ENCODE results near the gene ALG10.
"Not testable (repeated sequence)": the region's sequence is repeated elsewhere in the genome, so short reads cannot be mapped to it uniquely, and the experiment has no call there.

- TF ChIP-seq, protein P1, sequence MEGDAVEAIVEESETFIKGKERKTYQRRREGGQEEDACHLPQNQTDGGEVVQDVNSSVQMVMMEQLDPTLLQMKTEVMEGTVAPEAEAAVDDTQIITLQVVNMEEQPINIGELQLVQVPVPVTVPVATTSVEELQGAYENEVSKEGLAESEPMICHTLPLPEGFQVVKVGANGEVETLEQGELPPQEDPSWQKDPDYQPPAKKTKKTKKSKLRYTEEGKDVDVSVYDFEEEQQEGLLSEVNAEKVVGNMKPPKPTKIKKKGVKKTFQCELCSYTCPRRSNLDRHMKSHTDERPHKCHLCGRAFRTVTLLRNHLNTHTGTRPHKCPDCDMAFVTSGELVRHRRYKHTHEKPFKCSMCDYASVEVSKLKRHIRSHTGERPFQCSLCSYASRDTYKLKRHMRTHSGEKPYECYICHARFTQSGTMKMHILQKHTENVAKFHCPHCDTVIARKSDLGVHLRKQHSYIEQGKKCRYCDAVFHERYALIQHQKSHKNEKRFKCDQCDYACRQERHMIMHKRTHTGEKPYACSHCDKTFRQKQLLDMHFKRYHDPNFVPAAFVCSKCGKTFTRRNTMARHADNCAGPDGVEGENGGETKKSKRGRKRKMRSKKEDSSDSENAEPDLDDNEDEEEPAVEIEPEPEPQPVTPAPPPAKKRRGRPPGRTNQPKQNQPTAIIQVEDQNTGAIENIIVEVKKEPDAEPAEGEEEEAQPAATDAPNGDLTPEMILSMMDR (IDR thresholded peaks at IDR 0.05) = peak in 2 of 4 experiments; percentile 9 to 25
- TF ChIP-seq POLR2A, POLR2AphosphoS5 (IDR thresholded peaks at IDR 0.05): not testable (repeated sequence)
These were observed 16.1 kb downstream of the ALG10 start for GRCh38 chr12:34038357-34038756.
